Brain microvascular endothelial cell (primary cell): ENCODE data around the gene MAGEB1.

Experiments used
- DNase-seq: peaks from one replicate; pipeline ENCODE4 v3.0.0-alpha.2; 2020
- H3K27ac ChIP-seq: fragments of 250-450 bp; sonication (Bioruptor Pico); 2 replicates; pipeline ENCODE4 v1.5.1; 2020; ENCODE audit warnings: mild to moderate bottlenecking, moderate library complexity
- H3K27me3 ChIP-seq: fragments of 250-450 bp; sonication (Bioruptor Pico); replicated peaks from 2 replicates; pipeline ENCODE4 v1.5.1; 2020; ENCODE audit warnings: mild to moderate bottlenecking
- H3K36me3 ChIP-seq: fragments of 250-450 bp; sonication (Bioruptor Pico); replicated peaks from 2 replicates; pipeline ENCODE4 v1.5.1; 2020; ENCODE audit warnings: mild to moderate bottlenecking
- H3K4me3 ChIP-seq: 2 replicates; pipeline ENCODE4 v1.5.1; 2011; ENCODE audit warnings: low read depth, mild to moderate bottlenecking, control low read depth, low read length, moderate library complexity
- CTCF ChIP-seq: IDR thresholded peaks from 2 replicates; pipeline ENCODE4 v1.5.1; 2011; ENCODE audit warnings: low read depth, mild to moderate bottlenecking, moderate library complexity, low read length, control low read depth, inconsistent platforms; ENCODE audit errors: missing control alignments
- in situ Hi-C: cut with HindIII; loops from 2 replicates; pipeline ENCODE4 v1.10.0; 2017; ENCODE audit warnings: low sequenced_read_pairs, low pct_ligation_motif_present

MAGEB1 gene

GRCh38 chrX:30253257-30253656, 6.3 kb downstream of the MAGEB1 start:
- H3K36me3 ChIP-seq, result no peaks in the 10 kb centered on the region
- no peak overlapping the region for H3K27ac ChIP-seq
- in situ Hi-C loops, result no loop called here
- H3K4me3 ChIP-seq, result no peak overlapping the region
- H3K27me3 ChIP-seq, result no peaks in the 10 kb centered on the region
- no peak for DNase-seq
- no peak for TF ChIP-seq CTCF

GRCh38 chrX:30259927-30260326, 13.0 kb downstream of the MAGEB1 start:
- Histone ChIP-seq H3K27me3 (no peaks in the 10 kb centered on the region), H3K4me3 (no peak overlapping the region), H3K27ac (no peak overlapping the region), H3K36me3 (no peaks in the 10 kb centered on the region)
- DNase-seq, result no peak
- in situ Hi-C loops, result no loop called here
- no peak for TF ChIP-seq CTCF

- no peak for DNase-seq
- Histone ChIP-seq H3K27ac (no peak overlapping the region), H3K36me3 (no peaks in the 10 kb centered on the region), H3K4me3 (no peak overlapping the region), H3K27me3 (no peaks in the 10 kb centered on the region)
- no peak for TF ChIP-seq CTCF
- in situ Hi-C loops, result no loop called here
Measured at GRCh38 chrX:30261012-30261411, 14.1 kb downstream of the MAGEB1 start.

GRCh38 chrX:30262763-30263162, 15.8 kb downstream of the MAGEB1 start:
- no peak for DNase-seq
- no peak for TF ChIP-seq CTCF
- Histone ChIP-seq H3K27ac (no peak overlapping the region), H3K4me3 (no peak overlapping the region), H3K27me3 (no peaks in the 10 kb centered on the region), H3K36me3 (no peaks in the 10 kb centered on the region)
- in situ Hi-C loops, result no loop called here

GRCh38 chrX:30270639-30271038, 23.7 kb downstream of the MAGEB1 start:
- Histone ChIP-seq H3K27ac (no peak overlapping the region), H3K4me3 (no peak overlapping the region), H3K27me3 (no peaks in the 10 kb centered on the region), H3K36me3 (no peaks in the 10 kb centered on the region)
- DNase-seq, result no peak
- no peak for TF ChIP-seq CTCF
- in situ Hi-C loops, result no loop called here

GRCh38 chrX:30275498-30275897, 28.6 kb downstream of the MAGEB1 start:
- Histone ChIP-seq H3K36me3 (no peaks in the 10 kb centered on the region), H3K27ac (no peak overlapping the region), H3K4me3 (no peak overlapping the region), H3K27me3 (no peaks in the 10 kb centered on the region)
- TF ChIP-seq CTCF, result no peak
- in situ Hi-C loops, result no loop called here
- no peak for DNase-seq
